Ecto neural progenitor cell (in vitro differentiated cells): ENCODE data around the gene GPC6.
A peak's percentile ranks its signal among the peaks of the same experiment; 100 is the strongest.

Source experiments
- DNase-seq: peaks from one replicate; pipeline ENCODE4 v3.0.0-alpha.2; 2018; ENCODE audit warnings: low spot score

Gene GPC6

DNA sequence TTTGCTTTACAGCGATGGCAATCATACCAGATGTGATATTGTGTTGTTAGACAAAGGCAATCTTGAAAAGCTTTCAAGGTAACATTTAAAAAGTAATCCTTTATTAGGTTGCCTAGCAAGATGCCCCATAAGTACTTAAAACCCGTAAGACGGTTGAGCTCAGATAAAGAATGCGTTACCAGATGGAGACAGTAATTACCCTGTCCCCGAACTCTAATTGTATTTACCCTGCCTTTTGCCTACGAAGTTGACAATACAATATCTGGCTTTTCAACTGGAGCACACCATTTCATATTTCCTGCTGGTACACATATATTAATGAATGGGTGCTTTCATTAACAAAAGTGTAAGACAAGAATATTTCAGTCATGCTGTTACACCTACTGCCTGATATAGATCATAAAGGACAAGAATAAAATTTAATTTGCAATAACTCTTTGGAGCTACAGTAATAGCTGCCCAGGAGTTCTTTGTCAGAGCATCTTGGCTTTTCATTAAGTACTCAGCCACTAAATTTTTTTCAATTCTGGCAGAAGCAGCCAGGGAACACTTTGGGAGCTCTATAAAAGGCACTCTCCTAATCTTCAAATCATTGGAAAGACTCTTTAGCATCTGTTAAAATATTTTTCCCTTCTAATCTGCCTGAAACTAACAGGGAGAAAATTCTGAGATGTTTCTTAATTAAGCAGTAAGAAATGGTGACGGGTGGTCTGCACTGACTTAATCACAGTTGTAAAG lies 1189.1 kb downstream of the GPC6 start:
- no peak for DNase-seq

DNA sequence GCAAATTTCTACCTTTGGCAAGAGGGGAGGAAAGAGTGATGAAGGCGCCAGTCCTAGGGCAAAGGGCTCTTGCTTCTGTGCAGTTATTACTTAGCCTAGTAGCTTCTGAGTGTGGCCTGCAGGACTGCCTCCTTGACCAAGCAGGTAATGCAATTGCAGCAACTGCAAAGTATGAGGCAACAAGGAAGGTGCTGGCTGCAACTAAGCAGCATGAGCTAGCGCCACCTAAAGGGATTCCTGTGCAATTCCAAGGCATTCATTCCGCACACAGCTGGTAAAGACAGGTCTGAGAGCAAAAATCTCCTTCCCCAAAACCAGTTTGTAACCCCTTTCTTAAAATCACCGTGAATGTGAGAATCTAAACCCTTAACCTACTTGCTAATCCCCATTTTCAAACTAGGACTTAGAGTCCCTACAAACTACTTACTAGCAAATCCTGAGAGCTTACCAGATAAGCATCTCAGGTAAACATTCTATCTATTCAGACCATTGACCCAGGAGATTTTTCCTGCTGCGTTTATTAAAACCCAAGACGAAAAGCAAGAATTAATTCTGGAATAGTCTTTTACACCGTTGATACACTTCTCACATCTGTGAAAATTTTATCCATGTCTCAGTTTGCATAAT lies 1190.0 kb downstream of the GPC6 start:
- peak; percentile 69 for DNase-seq

- DNase-seq, result no peak
Observed at GRCh38 chr13:94417294-94417693, 1190.7 kb downstream of the GPC6 start.

DNA sequence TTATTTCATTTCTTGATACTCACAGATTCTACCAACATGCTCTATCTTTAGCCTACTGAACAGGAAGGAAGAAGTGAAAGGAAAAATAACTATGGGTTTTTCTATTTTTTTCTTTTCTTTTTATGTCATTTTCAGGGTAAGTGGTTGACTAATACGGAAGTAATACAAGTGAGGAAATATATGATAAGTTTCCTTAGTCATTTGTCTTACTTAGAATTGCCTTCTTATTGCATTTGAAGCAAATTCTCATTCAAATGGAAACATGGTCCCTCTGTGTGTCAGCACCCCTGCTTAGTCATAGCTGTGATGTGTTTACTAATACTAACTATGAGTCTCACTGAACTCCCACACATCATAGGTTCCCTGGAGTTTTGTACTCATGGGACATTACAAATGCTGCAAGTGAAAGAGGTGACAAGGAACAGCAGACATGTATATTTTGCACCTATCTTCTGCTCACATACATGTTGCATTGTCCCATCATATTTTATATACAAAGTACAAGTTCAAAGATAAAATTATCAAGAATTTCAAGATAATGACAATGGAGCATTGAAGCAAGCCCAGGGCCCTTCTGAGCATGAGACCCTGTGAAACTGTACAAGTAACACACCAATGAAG lies 1192.8 kb downstream of the GPC6 start:
- no peak for DNase-seq

GRCh38 chr13:94419925-94420305 lies 1193.3 kb downstream of the GPC6 start:
- no peak for DNase-seq

GRCh38 chr13:94427313-94427953 lies 1200.8 kb downstream of the GPC6 start:
- DNase-seq, result no peak

GRCh38 chr13:94431574-94431973 lies 1205.0 kb downstream of the GPC6 start:
- DNase-seq, result no peak

DNA sequence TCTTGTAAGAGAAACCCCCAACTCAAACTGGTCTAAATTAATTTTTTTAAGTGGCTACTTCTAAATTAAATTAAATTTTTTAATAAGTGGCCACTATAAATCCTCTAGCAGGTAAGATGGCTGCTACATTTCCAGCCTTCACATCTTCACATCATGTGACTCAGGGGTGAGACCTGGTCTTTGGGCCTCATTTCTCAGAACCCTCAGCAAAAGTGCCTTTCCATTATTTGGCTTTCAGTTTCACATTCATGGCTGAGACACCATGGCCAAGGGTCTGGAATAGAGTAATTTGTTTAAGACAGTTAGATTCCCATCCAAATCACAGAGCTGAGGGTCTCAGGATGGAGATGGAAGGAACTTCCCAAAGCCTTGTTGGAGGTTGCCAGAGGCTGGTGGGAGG lies 1205.4 kb downstream of the GPC6 start:
- no peak for DNase-seq

- DNase-seq, result peak; percentile 51
Observed at GRCh38 chr13:94433055-94433961, 1206.7 kb downstream of the GPC6 start.

- no peak for DNase-seq
Observed at GRCh38 chr13:94435604-94436226, 1209.1 kb downstream of the GPC6 start.

DNA sequence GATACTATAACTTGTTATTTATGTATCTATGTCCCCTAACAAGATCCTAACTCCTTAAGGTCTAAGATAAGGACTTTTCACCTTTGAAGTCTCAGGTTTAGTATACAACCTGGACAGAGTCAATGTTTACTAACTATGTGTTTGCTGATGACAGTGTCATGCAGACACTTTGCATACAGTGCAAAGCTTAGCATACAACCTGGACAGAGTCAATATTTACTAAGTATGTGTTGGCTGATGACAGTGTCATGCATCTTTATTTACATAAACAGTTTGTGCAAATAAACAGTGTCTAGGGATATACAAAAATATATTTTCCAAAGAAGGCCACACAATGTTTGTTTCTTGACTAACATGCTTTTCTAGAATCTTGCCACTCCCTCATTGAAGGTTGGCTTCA lies 1218.2 kb downstream of the GPC6 start:
- DNase-seq, result no peak

DNA sequence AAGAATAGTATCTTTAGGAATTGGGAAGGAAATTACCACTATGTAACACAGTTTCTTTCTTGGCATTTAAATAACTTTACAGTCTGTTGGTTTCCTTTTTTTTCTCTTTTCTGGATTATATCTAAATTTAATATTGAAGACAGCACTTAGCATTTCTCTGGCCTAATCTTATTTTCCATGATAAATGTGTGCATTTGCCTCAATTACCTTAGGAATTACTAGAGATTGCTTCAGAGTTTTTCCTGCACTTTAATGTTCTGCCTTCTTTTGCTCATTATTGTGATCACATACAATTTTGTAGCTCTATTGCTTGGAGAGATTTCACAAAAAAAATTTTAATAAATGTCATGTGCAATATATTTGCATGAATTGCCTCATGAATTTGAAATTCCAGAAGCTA lies 1227.7 kb downstream of the GPC6 start:
- no peak for DNase-seq

DNA sequence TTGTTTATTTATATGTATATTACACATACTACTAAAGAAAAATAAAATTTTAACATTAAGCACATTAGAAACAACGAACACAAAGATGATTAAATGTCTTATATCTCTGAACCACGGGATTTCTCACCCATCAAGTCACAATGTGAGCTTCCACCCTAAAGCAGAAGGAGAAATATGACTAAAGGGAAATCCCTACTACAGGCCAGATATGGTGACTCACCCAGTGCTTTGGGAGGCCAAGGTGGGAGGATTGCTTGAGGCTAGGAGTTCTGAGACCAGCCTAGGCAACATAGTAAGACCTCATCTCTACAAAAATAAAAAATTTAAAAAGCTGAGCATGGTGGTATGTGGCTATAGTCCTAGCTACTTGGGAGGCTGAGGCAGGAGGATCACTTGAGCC lies 1228.3 kb downstream of the GPC6 start:
- no peak for DNase-seq

DNA sequence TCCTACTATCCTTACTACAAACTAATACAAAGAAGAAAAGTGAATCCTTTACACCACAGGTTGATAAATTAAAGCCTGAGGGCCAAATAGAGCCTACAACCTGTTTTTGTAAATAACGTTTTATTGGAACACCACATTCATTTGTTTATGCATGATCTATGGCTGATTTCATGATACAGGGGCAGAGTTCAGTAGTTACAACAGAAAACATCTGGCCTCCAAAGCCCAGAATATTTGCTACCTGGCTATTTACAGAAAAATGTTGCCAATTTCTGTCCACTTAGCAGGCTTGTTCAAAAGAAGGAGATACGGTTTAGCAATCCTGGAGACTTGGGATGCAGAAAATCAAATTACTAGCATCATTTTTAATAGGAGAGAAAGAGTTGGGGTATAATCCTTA lies 1228.8 kb downstream of the GPC6 start:
- no peak for DNase-seq
